H1 (cell line): ENCODE data around the gene GNB1L. TPM values are rescaled to one million over a fixed set of nuclear protein-coding genes. Genes with fewer than 3 reads are reported as not detected.

Source experiments
- BCL11A ChIP-seq, 2 experiments: IDR thresholded peaks; one replicate each; pipeline ENCODE4 v1.6.1; 2011; ENCODE audit warnings: low read depth in 2 of 2, low read length in 2 of 2, mild to moderate bottlenecking in 2 of 2
- polyA plus RNA-seq, 7 experiments: library from polyadenylated mRNA; depleted of rRNA in 3 of 7; stranded (reverse) in 5 of 7; unstranded in 2 of 7; fragments of >200 nt in 5 of 7; fragments of 200-250 nt in 2 of 7; gene quantifications; 1 replicate in 5 of 7; 2 replicates in 1 of 7; 4 replicates in 1 of 7; pipeline versions ENCODE4 v1.2.1 to v1.2.3, GENCODE V29; 2011 to 2013; ENCODE audit warnings: missing spikeins in 2 of 7, mixed read lengths in 2 of 7
- total RNA-seq: library from RNA; stranded (reverse); fragmentation: NEBNext Ultra II Directional; extraction: Animal tissue kit (Norgen Biotek cat#: 25700); gene quantifications from 2 replicates; pipeline ENCODE4 v1.2.1, GENCODE V29; 2021

The GNB1L gene
- total and polyA plus RNA-seq, 2 of the 8 experiments (the other 6 are each of a cell fraction or from before 2014, with no cell fraction given), result 14.0 to 15.6 TPM

DNA sequence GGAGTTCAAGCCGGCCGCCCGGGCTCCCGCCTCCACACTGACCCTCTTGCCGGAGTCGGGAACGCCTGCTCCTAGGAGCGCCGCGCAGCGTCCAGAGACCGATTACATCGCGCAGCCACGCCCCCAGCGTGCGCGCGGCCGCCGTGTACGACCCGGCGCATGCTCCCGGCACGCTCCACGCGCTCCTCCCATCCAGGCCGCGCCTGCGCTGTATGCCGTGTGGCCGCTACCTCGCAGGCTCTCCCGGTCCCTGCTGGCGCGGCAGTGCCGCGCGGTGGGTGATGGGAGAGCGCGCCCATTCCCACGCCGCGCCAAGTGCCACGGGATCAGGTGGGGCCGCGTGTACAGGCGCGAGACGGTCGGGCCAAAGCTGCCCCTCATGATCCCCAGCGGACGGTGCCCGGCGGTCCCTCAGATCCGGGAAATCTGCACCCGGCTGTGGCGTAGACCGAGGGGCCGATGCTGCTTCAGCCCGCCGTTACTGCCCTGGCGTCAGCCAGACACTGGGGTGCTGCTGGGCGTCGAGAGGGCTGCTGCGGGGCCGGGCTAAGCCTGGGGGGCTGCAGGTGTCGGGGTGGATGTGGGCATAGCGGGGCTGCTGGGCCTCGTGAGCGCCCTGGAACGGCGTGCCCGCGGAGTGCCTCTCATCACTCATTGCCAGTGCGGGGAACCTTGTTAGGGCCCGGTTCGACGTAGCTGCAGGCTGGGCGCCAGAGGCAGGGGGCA is at the start of gene GNB1L, which contains the start of gene RTL10 (continued):
- TF ChIP-seq BCL11A (IDR thresholded peaks at IDR 0.05; ENCODE audit: low read depth in 2 of 2, low read length in 2 of 2), result no peak
